Body of pancreas (tissue), 4 donors: Measurements from ENCODE around the gene GJB1.

Source experiments
- CTCF ChIP-seq, 7 experiments: fragments of 450-650 bp in 4 of 7; fragments of 200-600 bp in 3 of 7; sonication (generic) in 3 of 7; IDR thresholded peaks; one replicate each; pipeline ENCODE4 v1.5.1; 2016 to 2019; ENCODE audit warnings: antibody characterized with exemption in 7 of 7
- POLR2A ChIP-seq, 3 donors: fragments of 450-650 bp; IDR thresholded peaks; one replicate each; pipeline ENCODE4 v1.6.1; 2016; ENCODE audit warnings: antibody characterized with exemption in 3 of 3, mild to moderate bottlenecking in 2 of 3

DNA sequence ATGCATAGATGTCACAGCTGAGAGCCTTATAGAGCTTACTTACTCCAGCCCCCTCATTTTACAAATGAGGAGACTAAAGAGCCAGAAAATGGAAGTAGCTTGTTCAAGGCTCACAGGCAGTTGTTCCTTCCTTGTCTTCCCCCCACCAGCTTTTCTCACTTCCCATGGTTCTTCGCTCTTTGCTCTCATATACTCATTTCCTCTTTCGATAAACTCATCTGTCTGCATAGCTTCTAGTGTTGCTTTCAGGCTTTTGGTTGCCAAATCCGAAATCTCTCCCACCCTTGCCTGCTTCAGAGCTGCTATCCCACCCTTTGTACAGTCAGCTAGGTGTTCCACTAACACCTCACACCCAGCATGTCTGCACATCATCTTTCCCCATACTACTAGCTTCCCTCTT, 25.0 kb upstream of the GJB1 start:
- TF ChIP-seq CTCF (IDR thresholded peaks at IDR 0.05) (no peak), POLR2A (IDR thresholded peaks at IDR 0.05) (no peak)
